AG09319 (cell line): ENCODE data around the gene TPPP3.

Experiments
- DNase-seq: peaks from one replicate; pipeline ENCODE4 v3.0.0-alpha.2; 2010; ENCODE audit warnings: low read depth; ENCODE audit errors: extremely low read depth
- CTCF ChIP-seq: IDR thresholded peaks from 2 replicates; pipeline ENCODE4 v1.5.1; 2011; ENCODE audit warnings: low read depth, mild to moderate bottlenecking, inconsistent platforms, low read length, moderate library complexity

The TPPP3 gene

GRCh38 chr16:67436640-67437193 lies 43.4 kb upstream of the TPPP3 start:
- no peak for DNase-seq
- no peak for TF ChIP-seq CTCF

- no peak for TF ChIP-seq CTCF
- no peak for DNase-seq
These were observed 42.5 kb upstream of the TPPP3 start for GRCh38 chr16:67435758-67436164.

- TF ChIP-seq CTCF = no peak
- DNase-seq = no peak
These were observed 39.9 kb upstream of the TPPP3 start for GRCh38 chr16:67433131-67433719.

GRCh38 chr16:67432506-67432890 lies 39.2 kb upstream of the TPPP3 start:
- no peak for DNase-seq
- no peak for TF ChIP-seq CTCF

GRCh38 chr16:67431775-67432505 lies 38.6 kb upstream of the TPPP3 start:
- TF ChIP-seq CTCF = no peak
- no peak for DNase-seq

GRCh38 chr16:67430977-67431774 lies 37.9 kb upstream of the TPPP3 start, which contains the start of gene HSD11B2:
Gene HSD11B2 (plus strand): TSS chr16:67431121. CDS start chr16:67431249, 128 bp downstream.
- DNase-seq = no peak
- TF ChIP-seq CTCF = no peak
